Measurements from ENCODE around the gene SH3PXD2B.

DNA sequence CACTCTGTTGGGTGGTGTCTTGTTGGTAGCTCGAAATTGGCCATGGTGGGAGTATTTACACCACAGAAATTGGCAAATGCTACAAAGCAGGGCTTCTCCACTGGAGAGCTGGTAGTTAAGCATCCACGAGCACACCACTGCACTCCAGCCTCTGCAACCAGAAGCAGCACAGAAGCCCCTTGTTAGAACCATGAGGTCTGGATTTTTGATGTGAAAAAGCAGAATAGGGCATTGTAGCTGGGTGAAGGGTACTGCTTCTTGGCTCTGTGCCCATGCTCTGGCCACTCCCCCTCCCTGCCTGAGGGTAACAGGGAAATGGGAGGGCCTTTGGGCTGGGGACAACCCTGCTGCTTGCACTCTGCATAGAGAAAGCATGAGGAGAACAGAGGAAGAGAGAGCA, 89.6 kb downstream of the SH3PXD2B start:
- TF ChIP-seq, protein P1, sequence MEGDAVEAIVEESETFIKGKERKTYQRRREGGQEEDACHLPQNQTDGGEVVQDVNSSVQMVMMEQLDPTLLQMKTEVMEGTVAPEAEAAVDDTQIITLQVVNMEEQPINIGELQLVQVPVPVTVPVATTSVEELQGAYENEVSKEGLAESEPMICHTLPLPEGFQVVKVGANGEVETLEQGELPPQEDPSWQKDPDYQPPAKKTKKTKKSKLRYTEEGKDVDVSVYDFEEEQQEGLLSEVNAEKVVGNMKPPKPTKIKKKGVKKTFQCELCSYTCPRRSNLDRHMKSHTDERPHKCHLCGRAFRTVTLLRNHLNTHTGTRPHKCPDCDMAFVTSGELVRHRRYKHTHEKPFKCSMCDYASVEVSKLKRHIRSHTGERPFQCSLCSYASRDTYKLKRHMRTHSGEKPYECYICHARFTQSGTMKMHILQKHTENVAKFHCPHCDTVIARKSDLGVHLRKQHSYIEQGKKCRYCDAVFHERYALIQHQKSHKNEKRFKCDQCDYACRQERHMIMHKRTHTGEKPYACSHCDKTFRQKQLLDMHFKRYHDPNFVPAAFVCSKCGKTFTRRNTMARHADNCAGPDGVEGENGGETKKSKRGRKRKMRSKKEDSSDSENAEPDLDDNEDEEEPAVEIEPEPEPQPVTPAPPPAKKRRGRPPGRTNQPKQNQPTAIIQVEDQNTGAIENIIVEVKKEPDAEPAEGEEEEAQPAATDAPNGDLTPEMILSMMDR (IDR thresholded peaks at IDR 0.05), result no peak
- TF ChIP-seq POLR2A (IDR thresholded peaks at IDR 0.05), result no peak

Measured in right lobe of liver (tissue), 4 donors.